Caco-2 (cell line): ENCODE data around the gene PTPN6. TPM values are rescaled to one million over a fixed set of nuclear protein-coding genes. Genes with fewer than 3 reads are reported as not detected.

ENCODE experiments used
- BruUV-seq: library from RNA; stranded (reverse); fragments of 400-500 nt; replicated peaks from 2 replicates; lab custom pipeline; 2021; lab: Mats Ljungman, UMichigan
- CTCF ChIA-PET: fragments of 300-600 bp; sonication (Branson Sonifier 250); formaldehyde crosslinking; loops from one replicate; lab custom pipeline; 2022; ENCODE audit warnings: antibody characterized with exemption; lab: Charles Lee
- POLR2A ChIA-PET: fragments of 300-600 bp; sonication (Branson Sonifier 250); formaldehyde crosslinking; loops from one replicate; lab custom pipeline; 2022; ENCODE audit warnings: antibody characterized with exemption; lab: Charles Lee
- DNase-seq, 2 experiments: peaks; one replicate each; pipeline versions ENCODE4 v3.0.0 to v3.0.0-alpha.2; 2020 to 2022
- H3K27me3 ChIP-seq: replicated peaks from 2 replicates; pipeline ENCODE4 v1.6.0; 2011; ENCODE audit warnings: low read length; ENCODE audit not compliant: control insufficient read depth, insufficient read depth
- H3K36me3 ChIP-seq: 2 replicates; pipeline ENCODE4 v1.5.1; 2011; ENCODE audit warnings: low read length; ENCODE audit not compliant: control insufficient read depth, insufficient read depth
- H3K4me1 ChIP-seq: fragments of 250-450 bp; sonication (Bioruptor Pico); 2 replicates; pipeline ENCODE4 v1.5.1; 2020; ENCODE audit warnings: mild to moderate bottlenecking
- H3K4me3 ChIP-seq: 2 replicates; pipeline ENCODE4 v1.5.1; 2011; ENCODE audit warnings: low read depth, mild to moderate bottlenecking, control low read depth, low read length
- H3K9me3 ChIP-seq: fragments of 250-450 bp; sonication (Bioruptor Pico); 2 replicates; pipeline ENCODE4 v1.5.1; 2020; ENCODE audit warnings: mild to moderate bottlenecking, moderate library complexity
- H3K27ac Mint-ChIP-seq: one replicate; pipeline ENCODE4 v1.8.0; 2022; ENCODE audit warnings: mixed read lengths; ENCODE audit not compliant: unreplicated experiment
- H3K27me3 Mint-ChIP-seq: one replicate; pipeline ENCODE4 v1.8.0; 2022; ENCODE audit warnings: mixed read lengths; ENCODE audit not compliant: insufficient read depth, unreplicated experiment
- H3K36me3 Mint-ChIP-seq: one replicate; pipeline ENCODE4 v1.8.0; 2022; ENCODE audit warnings: mild to moderate bottlenecking, mixed read lengths; ENCODE audit not compliant: insufficient read depth, unreplicated experiment
- H3K4me1 Mint-ChIP-seq: one replicate; pipeline ENCODE4 v1.8.0; 2022; ENCODE audit warnings: low read depth, mixed read lengths; ENCODE audit not compliant: unreplicated experiment
- H3K4me3 Mint-ChIP-seq: one replicate; pipeline ENCODE4 v1.8.0; 2022; ENCODE audit warnings: mild to moderate bottlenecking, moderate library complexity, mixed read lengths; ENCODE audit not compliant: unreplicated experiment
- H3K9me3 Mint-ChIP-seq: one replicate; pipeline ENCODE4 v1.8.0; 2022; ENCODE audit warnings: mixed read lengths; ENCODE audit not compliant: unreplicated experiment
- CTCF ChIP-seq, 2 experiments: fragments of 200-600 bp in 1 of 2; IDR thresholded peaks; 1 replicate in 1 of 2; 2 replicates in 1 of 2; pipeline versions ENCODE4 v1.5.1 to v1.8.0; 2011 to 2022; ENCODE audit warnings: antibody characterized with exemption in 1 of 2, control low read depth in 1 of 2, inconsistent platforms in 1 of 2, low read depth in 1 of 2, low read length in 1 of 2, mild to moderate bottlenecking in 1 of 2, moderate library complexity in 1 of 2; ENCODE audit not compliant: insufficient read depth in 1 of 2, severe bottlenecking in 1 of 2, unreplicated experiment in 1 of 2
- intact Hi-C: fragments of 100-400 bp; cut with micrococcal nuclease; formaldehyde crosslinking; loops from one replicate; pipeline ENCODE4 v1.10.0; 2022; ENCODE audit not compliant: unreplicated experiment
- total RNA-seq: library from RNA; stranded (reverse); gene quantifications from 2 replicates; pipeline ENCODE4 v1.2.3, GENCODE V29; 2022

Gene PTPN6
- total RNA-seq, 1 experiment from 2014 or later, result 43.9 TPM

DNA sequence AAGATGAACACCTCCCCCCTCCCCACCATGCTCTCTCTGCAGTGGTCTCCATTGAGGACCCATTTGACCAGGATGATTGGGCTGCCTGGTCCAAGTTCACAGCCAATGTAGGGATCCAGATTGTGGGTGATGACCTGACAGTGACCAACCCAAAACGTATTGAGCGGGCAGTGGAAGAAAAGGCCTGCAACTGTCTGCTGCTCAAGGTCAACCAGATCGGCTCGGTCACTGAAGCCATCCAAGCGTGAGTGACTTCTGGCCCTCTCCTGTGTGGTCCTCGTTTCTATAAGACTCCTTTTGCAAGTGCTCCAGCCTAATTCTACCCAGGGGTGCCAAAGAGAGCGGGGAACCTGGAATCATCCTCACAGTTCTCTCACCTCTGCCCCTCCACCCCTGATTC lies 29.6 kb upstream of the PTPN6 start:
- CTCF ChIA-PET, result interaction anchor here (0.6 kb wide), 1 partner anchor 1837 kb away, joined by 3 read pairs; no protein-coding TSS in a partner anchor
- Mint-ChIP-seq H3K4me1 (peaks cover 23% of the 10 kb centered on the region), H3K36me3 (peaks cover 6% of the 10 kb centered on the region)

GRCh38 chr12:6921996-6922946 lies 28.9 kb upstream of the PTPN6 start:
- Histone ChIP-seq H3K36me3 (no peaks in the 10 kb centered on the region), H3K9me3 (no peaks in the 10 kb centered on the region), H3K4me1 (peaks cover 23% of the 10 kb centered on the region), H3K4me3 (no peak overlapping the region), H3K27me3 (no peaks in the 10 kb centered on the region)
- ChIA-PET POLR2A (interaction anchor here (0.6 to 1.0 kb wide), 2 partner anchors 31 to 53 kb away, joined by 3 read pairs; no protein-coding TSS in a partner anchor), CTCF (interaction anchor here (0.6 to 1.4 kb wide), 3 partner anchors 15 to 1838 kb away, joined by 3 to 4 read pairs (median 3); partner anchors contain the start of gene SPSB2)
- intact Hi-C loops, result no loop called here
- no peak for TF ChIP-seq CTCF (IDR thresholded peaks at IDR 0.05; ENCODE audit: insufficient read depth in 1 of 2, low read depth in 1 of 2, low read length in 1 of 2, severe bottlenecking in 1 of 2, unreplicated experiment in 1 of 2)
- Mint-ChIP-seq H3K9me3 (no peaks in the 10 kb centered on the region), H3K4me3 (no peak overlapping the region), H3K4me1 (peaks cover 30% of the 10 kb centered on the region), H3K36me3 (peaks cover 6% of the 10 kb centered on the region), H3K27me3 (no peaks in the 10 kb centered on the region), H3K27ac (no peak overlapping the region)
- BruUV-seq, result no TSS peak
- peak in 1 of 2 experiments; percentile 47 for DNase-seq

More for the DNA sequence above, 29.6 kb upstream of the PTPN6 start:
- TF ChIP-seq CTCF (IDR thresholded peaks at IDR 0.05; ENCODE audit: insufficient read depth in 1 of 2, low read depth in 1 of 2, low read length in 1 of 2, severe bottlenecking in 1 of 2, unreplicated experiment in 1 of 2), result no peak
- Histone ChIP-seq H3K4me3 (no peak overlapping the region), H3K27me3 (no peaks in the 10 kb centered on the region), H3K4me1 (peaks cover 16% of the 10 kb centered on the region), H3K36me3 (peaks cover 1% of the 10 kb centered on the region), H3K9me3 (no peaks in the 10 kb centered on the region)
- Mint-ChIP-seq H3K27ac (no peak overlapping the region), H3K27me3 (no peaks in the 10 kb centered on the region), H3K4me3 (no peak overlapping the region), H3K9me3 (no peaks in the 10 kb centered on the region)
- POLR2A ChIA-PET, result no interaction called here
- no TSS peak for BruUV-seq
- intact Hi-C loops, result no loop called here
- no peak for DNase-seq

- TF ChIP-seq CTCF (IDR thresholded peaks at IDR 0.05; ENCODE audit: insufficient read depth in 1 of 2, low read depth in 1 of 2, low read length in 1 of 2, severe bottlenecking in 1 of 2, unreplicated experiment in 1 of 2), result no peak
- Mint-ChIP-seq H3K9me3 (no peaks in the 10 kb centered on the region), H3K4me3 (no peak overlapping the region), H3K27ac (no peak overlapping the region), H3K27me3 (no peaks in the 10 kb centered on the region), H3K36me3 (peaks cover 6% of the 10 kb centered on the region), H3K4me1 (peaks cover 32% of the 10 kb centered on the region)
- Histone ChIP-seq H3K9me3 (no peaks in the 10 kb centered on the region), H3K36me3 (no peaks in the 10 kb centered on the region), H3K4me1 (peaks cover 23% of the 10 kb centered on the region), H3K4me3 (no peak overlapping the region), H3K27me3 (no peaks in the 10 kb centered on the region)
- BruUV-seq, result TSS peak; percentile 72
- intact Hi-C loops, result no loop called here
- DNase-seq, result no peak
- ChIA-PET CTCF (interaction anchor here (1.4 kb wide), 1 partner anchor 14 kb away, joined by 3 read pairs; no protein-coding TSS in a partner anchor), POLR2A (interaction anchor here (1.0 kb wide), 1 partner anchor 54 kb away, joined by 3 read pairs; no protein-coding TSS in a partner anchor)
These were observed 28.0 kb upstream of the PTPN6 start for GRCh38 chr12:6923003-6923732.
